Activated CD4-positive, alpha-beta T cell treated with anti-CD3 and anti-CD28 coated beads, Interleukin-10, Interleukin-2, amounts not matched to agents 100 ng/mL and 50 ng/mL, durations not matched to agents 16 hours and 8 hours (primary cell): ENCODE data around the gene PLSCR3.
"Not testable (repeated sequence)": the region's sequence is repeated elsewhere in the genome, so short reads cannot be mapped to it uniquely, and the experiment has no call there.

Experiments
- DNase-seq: peaks from one replicate; pipeline ENCODE4 v3.0.0-alpha.2; 2020

The PLSCR3 gene

DNA sequence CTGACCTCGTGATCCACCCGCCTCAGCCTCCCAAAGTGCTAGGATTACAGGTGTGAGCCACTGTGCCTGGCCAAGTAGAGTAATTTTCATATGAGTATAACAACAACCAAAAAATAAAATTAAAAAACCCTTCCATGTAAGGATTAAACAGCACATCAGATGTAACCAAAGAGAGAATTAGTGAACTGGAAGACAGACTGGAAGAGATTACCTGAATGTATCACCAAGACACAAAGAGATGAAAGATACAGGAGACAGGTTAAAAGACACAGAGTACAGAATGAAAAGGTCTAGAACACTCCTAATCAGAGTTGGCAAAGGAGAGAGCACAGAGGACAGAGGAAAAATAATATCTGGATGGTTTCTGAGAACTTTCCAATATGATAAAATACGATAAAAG lies 15.2 kb downstream of the PLSCR3 start:
- no peak for DNase-seq

- no peak for DNase-seq
Observed at GRCh38 chr17:7374353-7374752, 20.0 kb downstream of the PLSCR3 start.

- DNase-seq, result no peak
Observed at GRCh38 chr17:7370853-7371252, 23.5 kb downstream of the PLSCR3 start.

GRCh38 chr17:7369825-7370224 lies 24.5 kb downstream of the PLSCR3 start:
- no peak for DNase-seq

DNA sequence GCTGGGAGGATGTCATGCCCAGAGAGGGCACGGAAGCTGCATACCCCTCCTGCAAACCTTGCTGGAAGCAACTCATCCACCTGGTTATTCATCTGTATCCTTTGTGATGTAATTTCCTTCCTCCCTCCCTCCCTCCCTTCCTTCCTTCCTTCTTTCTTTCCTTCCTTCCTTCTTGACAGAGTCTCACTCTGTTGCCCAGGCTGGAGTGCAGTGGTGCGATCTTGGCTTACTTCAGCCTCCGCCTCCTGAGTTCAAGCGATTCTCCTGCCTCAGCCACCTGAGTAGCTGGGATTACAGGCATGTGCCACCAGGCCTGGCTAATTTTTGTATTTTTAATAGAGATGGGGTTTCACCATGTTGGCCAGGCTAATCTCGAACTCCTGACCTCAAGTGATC lies 25.7 kb downstream of the PLSCR3 start:
- not testable (repeated sequence) for DNase-seq

GRCh38 chr17:7367918-7368598 lies 26.3 kb downstream of the PLSCR3 start:
- no peak for DNase-seq

DNA sequence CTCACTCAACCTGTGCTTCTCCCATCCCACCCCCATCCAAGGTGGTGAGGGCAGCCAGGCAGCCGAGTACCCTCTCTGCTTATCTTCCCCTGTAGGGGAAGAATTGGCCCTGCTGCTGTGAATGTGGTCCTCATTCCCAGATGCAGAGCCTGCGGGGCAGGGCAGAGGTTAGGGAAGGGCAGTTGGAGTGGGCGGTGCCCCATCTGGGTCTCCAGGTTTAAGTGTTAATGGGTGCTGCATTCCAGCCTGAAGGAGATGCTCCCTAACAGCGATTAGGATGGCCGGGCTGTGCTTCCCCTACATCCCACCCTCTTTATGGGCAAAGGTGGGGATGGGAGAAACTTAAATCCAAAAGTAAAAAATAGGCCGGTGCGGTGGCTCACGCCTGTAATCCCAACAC lies 27.2 kb downstream of the PLSCR3 start:
- no peak for DNase-seq

GRCh38 chr17:7365963-7366362 lies 28.4 kb downstream of the PLSCR3 start:
- not testable (repeated sequence) for DNase-seq

- no peak for DNase-seq
Observed at GRCh38 chr17:7363311-7363710, 31.0 kb downstream of the PLSCR3 start.

- no peak for DNase-seq
Observed at GRCh38 chr17:7361906-7362305, 32.4 kb downstream of the PLSCR3 start.

DNA sequence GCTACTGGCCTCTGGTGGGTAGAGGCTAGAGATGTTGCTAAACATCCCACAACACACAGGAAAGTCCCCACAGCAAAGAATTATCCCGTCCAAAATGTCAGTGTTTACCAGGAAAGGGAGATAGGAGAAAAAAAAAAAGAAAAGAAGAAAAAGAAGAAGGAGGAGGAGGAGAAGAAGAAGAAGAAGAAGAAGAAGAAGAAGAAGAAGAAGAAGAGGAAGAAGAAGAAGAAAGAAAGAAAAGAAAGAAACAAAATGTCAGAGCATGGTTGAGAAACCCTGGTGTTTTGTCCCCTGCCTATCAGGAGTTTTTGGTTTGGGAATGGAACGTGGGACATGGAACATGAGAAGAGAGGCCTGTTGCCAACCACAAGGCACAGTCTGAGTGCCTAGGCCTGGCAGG lies 36.9 kb downstream of the PLSCR3 start:
- DNase-seq, result no peak

GRCh38 chr17:7356756-7357155 lies 37.6 kb downstream of the PLSCR3 start:
- no peak for DNase-seq

DNA sequence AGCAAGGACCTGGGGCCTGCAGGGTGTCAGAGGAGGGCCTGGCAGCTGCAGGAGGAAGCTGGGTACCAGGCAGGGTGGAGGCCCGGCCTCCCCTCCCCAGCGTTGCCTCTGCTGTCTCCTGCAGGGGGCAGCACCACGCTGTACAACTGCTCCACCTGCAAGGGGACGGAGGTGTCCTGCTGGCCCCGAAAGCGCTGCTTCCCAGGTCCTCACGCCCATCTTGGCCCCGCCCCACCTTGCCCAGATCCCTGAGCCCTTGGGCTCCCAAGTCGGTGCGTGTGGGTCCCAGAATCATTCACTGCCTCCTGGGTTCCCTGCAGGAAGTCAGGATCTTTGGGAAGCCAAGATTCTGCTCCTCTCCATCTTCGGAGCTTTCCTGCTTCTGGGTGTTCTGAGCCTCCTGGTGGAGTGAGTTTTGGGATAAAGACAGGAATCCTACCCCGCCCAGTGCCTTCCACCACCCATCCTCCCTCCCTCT lies 38.2 kb downstream of the PLSCR3 start:
- DNase-seq, result peak; percentile 92

DNA sequence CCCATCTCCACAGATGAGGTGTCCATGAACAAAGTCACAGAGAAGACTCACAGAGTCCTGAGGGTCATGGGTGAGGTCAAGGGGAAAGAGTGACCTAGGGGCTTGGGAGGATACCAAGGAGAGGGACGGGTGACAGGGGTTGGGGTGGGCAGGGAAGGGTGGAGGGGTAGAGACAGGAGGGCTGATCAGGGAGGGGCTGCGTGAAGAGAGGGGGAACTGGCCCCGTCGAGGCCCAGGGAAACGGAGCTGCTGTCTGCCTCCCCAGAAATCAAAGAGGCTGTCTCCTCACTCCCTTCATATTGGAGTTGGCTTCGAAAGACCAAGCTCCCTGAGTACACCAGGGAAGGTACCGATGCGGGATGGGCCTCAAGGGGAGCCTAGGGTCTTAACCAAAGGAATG lies 38.8 kb downstream of the PLSCR3 start:
- no peak for DNase-seq

GRCh38 chr17:7355053-7355452 lies 39.3 kb downstream of the PLSCR3 start, which contains the start of gene TMEM95:
TMEM95 (plus strand) TSS chr17:7355156; CDS start chr17:7355205, 49 bp downstream.
- DNase-seq, result no peak

- peak; percentile 49 for DNase-seq
Observed at GRCh38 chr17:7354262-7354843, 40.0 kb downstream of the PLSCR3 start.

DNA sequence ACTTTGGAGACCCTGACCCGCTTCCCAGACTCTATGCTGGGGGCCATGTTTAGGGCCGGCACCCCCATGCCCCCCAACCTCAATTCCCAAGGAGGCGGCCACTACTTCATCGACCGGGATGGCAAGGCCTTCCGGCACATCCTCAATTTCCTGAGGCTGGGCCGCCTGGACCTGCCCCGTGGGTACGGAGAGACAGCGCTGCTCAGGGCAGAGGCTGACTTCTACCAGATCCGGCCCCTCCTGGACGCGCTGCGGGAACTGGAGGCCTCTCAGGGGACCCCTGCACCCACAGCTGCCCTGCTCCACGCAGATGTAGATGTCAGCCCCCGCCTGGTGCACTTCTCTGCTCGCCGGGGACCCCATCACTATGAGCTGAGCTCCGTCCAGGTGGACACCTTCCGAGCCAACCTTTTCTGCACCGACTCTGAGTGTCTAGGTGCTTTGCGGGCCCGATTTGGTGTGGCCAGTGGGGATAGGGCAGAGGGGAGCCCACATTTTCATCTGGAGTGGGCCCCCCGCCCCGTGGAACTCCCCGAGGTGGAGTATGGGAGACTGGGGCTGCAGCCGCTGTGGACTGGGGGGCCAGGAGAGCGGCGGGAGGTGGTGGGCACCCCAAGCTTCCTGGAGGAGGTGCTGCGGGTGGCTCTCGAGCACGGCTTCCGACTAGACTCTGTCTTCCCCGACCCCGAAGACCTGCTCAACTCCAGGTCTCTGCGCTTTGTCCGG lies 41.3 kb downstream of the PLSCR3 start:
- DNase-seq, result no peak

DNA sequence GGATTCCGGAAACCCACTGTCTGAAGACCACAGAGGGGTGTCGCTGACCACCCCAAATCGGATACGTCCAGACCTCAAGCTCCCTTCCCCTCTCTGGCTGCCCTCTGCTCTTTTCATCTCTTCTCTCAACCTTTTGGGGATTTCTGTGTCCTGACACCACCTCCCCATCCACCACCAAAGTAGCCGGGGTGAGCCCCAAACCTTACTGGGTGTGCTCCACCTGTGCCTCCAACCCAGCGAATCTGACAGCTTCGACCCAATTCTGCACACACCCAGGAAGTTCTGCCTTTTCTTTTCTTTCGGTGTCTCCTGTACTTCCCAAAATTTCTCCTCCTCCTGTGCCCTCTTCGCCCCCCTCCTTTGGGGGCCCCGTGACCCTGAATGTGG lies 41.8 kb downstream of the PLSCR3 start:
- no peak for DNase-seq

GRCh38 chr17:7351665-7352502 lies 42.4 kb downstream of the PLSCR3 start, which contains the start of gene KCTD11:
KCTD11 (plus strand) TSS chr17:7352162.
- peak; percentile 87 for DNase-seq

DNA sequence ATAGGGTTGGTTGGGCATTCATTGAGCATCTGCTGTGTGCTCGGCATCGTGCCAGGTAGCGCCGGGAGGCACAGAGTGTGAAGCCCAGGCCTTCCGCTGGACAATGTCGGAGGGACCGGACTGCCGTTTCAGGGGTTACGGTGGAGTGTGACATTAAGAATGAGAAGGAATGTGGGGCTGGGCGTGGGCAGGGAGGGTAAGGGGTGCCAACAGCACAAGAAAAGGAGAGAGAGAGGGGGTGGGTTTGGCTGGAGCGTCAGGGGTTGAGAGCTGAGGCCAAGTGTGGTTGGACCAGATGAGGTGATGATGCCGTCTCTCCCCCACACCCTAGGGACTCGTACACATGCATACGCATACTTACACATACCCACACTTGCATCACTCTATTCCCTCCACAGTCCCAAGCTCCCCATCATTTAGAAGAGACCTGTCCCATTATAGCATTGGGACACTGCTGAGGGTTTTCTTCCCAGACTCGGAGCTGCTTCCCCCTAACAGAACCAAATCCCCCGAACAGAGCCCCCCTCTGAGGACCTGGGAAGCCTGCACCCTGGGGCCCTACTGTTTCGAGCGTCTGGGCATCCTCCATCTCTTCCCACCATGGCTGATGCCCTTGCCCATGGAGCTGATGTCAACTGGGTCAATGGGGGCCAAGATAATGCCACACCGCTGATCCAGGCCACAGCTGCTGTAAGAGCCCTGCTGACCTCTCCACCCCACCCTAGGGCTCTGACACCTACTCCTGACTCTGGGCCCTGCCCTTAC lies 45.7 kb downstream of the PLSCR3 start:
- no peak for DNase-seq

GRCh38 chr17:7347630-7348477 lies 46.5 kb downstream of the PLSCR3 start:
- DNase-seq, result no peak
